C1 segment of cervical spinal cord (tissue), 14 donors: ENCODE measurements around the gene VIL1.

ENCODE experiments used
- DNase-seq, 14 donors: peaks; one replicate each; lab custom pipeline; 2025; lab: John Stamatoyannopoulos, UW

VIL1 gene

DNA sequence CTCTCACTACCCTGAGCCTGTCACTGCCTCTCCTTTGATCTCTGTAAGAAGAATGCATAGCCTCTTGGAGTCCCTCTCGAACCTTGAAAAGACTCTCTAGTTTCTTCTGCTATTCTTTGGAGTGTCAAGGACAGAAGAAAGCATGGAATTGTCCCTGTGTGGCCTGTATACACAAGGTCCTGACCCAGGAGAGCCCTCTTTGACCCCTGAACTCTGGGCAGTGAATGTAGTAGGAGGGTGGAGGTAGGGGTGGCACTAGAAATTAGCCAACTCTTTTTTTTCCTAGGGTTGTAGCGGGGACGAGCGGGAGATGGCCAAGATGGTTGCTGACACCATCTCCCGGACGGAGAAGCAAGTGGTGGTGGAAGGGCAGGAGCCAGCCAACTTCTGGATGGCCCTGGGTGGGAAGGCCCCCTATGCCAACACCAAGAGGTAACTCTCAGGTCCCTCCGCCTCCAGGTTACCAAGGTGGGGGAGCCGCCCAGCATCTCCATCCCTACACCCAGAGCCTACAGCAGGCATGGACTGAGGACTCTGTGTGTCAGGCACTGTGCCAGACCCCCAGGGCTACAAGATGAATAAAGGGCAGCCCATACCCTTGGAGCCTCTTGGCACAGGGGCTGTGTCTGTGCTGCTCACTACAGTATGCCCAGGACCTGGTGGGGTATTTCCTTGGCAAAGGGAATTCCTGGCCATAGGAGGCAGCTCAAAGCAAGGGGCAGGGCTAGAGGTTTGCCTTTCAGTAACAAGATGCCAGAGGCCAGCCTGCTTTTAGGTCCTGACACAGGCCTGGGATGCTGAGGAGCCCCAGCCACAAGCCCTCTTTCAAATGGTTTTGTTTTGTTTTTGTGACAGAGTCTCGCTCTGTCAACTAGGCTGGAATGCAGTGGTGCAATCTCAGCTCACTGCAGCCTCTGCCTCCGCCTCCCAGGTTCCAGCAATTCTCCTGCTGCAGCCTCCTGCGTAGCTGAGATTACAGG, 16.4 kb downstream of the VIL1 start:
- no peak for DNase-seq

DNA sequence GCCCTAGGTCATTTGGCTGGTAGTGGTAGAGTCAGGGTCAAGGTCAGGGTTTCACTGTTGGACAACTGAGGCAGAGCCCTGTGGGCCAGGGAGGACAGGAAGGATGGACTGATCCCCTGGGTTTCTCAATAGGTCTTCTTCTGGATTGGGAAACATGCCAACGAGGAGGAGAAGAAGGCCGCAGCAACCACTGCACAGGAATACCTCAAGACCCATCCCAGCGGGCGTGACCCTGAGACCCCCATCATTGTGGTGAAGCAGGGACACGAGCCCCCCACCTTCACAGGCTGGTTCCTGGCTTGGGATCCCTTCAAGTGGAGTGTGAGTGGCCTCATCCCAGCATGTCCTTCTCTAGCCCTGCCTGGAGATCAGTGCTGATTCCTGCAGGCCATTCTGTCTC, 18.1 kb downstream of the VIL1 start:
- DNase-seq = no peak

DNA sequence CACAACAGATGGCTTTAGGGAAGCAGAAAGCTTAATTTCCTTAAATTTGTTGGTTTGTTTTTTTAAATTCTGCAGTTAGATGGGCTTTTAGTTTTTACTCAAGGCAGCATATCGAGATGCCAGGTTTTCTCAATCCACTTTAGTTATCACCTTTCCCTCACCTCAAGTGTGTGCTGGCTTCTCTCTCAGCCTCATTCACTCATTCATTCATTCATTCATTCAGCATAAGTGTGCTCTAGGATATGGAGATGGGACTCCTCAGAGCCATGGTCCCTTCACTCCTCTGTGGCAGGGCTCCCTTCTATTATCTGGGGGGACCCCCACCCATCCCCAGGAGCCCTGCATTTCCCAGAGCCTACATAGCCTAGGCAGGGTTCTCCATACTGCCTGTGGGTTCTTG, 19.0 kb downstream of the VIL1 start:
- DNase-seq = no peak

DNA sequence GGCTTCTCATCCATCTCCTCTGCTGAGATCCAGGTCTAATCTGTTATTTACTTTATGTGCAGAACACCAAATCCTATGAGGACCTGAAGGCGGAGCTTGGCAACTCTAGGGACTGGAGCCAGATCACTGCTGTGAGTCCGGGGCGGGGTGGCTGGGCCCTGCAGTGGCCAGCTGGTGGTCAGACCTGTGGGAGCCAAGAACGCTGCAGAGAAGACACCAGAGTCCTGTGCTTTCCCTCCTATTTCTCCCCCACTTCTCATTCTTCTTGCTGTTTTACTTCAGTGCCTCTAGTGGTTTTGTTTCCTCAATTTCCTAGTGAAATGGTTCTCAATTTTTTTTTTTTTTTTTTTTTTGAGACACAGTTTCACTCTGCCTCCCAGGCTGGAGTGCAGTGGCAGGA, 19.7 kb downstream of the VIL1 start:
- DNase-seq = peak in 1 of 14 donors; percentile 64

DNA sequence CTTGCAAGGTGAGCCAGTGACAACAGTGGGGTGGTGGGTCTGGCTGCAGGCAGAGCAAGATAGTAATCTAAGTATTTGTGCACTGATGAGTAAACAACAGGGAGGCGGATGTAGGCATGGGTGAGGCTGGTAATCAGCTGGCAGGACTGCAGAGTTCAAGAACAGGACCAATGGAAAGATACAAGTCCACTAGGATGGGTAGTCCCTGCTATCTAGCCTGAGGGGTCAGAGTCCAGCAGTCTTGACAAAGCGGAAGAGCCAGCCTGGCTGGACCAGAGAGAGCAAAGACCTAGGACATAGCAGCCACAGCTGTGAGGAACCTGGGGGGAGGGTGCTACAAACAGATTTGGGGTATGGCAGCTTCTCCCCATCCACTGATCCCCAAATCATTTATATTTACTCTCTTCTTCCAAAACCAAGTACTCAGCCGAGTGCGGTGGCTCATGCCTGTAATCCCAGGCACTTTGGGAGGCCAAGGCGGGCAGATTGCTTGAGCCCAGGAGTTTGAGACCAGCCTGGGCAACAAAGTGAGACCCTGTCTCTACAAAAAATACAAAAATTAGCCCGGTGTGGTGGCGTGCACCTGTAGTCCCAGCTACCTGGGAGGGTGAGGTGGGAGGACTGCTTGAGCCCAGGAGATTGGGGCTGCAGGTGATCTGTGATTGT, 25.9 kb downstream of the VIL1 start:
- DNase-seq = no peak

DNA sequence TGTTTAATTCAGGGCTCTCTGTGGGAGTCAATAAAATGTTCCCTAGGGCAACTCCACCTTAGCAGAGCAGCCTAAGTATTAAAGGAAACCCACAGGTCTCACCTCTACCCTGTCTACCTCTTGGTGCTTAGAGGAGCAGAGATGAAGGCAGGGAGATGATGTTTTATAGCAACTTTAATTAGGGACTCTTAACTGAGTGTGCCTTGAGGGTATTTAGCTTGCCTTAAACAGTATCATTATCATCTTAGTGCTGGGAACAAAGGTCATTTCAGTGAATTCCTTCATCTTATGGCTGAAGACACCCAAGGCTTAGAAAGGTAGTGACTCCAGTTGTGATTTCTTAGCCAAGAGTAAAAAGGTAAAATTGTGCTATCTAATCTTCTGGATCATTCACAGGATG, 26.7 kb downstream of the VIL1 start:
- no peak for DNase-seq

DNA sequence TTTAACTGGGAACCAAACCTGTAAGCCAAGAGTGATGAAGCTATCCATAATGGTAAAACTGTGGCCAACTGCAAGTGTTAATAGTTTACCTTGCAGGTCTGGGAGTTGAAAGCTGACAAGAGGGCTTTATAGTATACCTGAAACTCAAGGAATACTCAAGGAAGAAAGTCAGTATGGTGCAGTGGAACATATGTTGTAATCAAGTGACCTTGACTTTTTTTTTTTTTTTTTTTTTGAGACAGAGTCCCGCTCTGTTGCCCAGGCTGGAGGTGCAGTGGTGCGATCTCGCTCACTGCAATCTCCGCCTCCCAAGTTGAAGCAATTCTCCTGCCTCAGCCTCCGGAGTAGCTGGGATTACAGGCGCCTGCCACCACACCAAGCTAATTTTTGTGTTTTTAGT, 27.6 kb downstream of the VIL1 start:
- no peak for DNase-seq

DNA sequence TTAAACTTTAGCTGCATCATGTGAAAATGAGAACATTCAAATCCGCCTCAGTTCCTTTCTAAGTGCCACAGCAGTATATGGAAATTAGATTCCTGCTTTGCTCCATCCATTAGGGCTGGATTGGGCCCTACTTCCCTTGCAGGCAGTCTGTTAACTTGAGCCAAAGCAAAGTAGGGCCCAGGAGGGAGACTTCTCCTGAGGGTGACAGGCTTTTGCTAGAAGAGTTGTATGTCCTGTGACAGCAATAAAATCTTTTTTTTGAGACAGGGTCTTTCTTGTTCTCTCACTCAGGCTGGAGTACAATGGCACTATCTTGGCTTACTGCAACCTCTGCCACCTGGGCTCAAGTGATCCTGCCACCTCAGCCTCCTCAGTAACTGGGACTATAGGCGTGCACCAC, 28.1 kb downstream of the VIL1 start:
- DNase-seq = no peak

DNA sequence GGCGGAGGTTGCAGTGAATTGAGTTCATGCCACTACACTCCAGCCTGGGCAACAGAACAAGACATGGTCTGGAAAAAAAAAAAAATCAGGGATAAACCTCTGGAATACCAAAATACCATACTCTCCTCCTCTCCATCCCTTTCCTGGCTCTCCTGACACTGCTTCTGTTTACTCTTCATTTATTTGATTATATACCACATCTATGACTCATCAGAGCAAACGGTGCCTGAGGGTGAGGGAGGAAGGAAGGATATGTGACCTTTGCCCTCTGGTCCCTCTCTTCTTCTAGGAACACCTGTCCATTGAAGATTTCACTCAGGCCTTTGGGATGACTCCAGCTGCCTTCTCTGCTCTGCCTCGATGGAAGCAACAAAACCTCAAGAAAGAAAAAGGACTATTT, 30.0 kb downstream of the VIL1 start:
- no peak for DNase-seq

DNA sequence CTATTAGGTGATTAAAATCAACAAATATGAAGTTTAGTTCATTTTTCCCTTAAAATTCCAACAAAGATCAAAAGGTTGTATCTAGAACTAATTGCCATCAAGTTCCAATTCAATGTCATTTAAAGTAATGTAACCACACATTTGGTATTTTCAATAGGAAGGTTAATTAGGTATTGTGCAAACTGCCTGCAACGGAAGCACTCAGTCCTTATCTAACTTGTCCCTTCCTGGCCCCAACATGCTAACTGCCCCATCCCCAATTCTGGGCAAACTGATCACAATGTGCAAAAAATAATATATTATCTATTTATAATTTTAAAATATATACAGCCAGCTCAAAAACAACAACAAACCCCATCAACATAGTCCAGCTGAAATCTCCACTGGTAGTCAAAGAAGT, 33.2 kb downstream of the VIL1 start:
- no peak for DNase-seq

DNA sequence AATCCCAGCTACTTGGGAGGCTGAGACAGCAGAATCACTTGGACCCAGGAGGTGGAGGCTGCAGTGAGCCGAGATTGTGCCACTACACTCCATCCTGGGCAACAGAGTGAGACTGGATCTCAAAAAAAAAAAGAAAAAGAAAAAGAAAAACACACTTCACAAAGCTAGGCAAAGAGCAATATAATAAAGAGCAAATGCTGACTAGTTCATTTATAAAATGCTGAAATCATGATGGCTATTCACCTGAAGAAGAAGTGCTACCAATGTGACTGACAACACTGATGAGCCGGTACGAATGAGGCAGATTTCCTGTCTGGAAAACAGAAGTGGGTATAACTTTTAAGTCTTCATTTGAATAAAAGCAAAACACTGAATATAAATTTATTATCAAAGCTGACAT, 37.9 kb downstream of the VIL1 start:
- DNase-seq = no peak

DNA sequence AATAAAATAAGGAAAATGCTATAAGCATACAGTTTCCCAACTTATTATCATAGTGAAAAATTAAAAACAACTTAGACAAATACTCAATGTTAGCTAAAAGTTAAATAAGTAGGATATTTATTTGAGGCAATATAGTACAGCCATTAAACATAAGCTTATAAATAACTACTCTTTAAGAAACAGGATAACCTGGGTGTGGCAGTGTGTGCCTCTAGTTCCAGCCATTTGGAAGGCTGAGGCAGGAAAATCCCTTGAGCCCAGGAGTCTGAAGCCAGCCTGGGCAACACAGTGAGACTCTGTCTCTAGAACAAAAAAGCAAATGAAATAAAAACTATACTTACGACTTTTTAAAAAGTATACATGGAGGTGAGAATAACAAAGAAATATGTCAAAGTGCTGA, 39.7 kb downstream of the VIL1 start:
- DNase-seq = no peak

DNA sequence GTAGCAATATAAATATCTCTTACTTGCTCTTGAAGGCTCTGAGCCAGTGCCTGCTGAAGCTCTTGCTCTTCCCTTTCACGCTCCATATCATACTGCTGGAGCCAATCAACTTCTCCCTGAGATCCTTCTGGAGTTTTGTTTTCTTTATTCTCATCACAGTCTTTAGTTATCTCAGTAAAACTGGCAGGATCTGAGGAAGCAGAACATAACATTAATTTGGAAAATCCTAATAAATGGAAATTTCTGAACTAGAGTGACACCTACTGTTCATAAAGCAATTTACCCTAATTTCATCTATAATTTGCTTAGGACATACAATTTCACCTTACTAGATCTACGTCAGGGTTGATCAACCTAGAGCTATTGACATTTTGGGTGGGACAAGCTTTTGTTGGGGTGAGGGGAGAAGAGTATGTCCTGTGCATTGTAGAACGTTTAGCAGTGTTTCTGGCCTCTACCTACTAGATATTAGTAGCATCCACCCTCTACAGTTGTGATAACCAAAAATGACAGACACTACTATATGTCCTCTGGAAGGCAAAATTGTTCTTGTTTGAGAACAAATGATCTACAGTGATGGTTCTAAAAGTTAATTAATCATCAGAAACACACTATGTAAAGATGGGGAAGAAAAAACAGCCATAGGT, 47.2 kb downstream of the VIL1 start:
- DNase-seq = peak in 1 of 14 donors; percentile 20

DNA sequence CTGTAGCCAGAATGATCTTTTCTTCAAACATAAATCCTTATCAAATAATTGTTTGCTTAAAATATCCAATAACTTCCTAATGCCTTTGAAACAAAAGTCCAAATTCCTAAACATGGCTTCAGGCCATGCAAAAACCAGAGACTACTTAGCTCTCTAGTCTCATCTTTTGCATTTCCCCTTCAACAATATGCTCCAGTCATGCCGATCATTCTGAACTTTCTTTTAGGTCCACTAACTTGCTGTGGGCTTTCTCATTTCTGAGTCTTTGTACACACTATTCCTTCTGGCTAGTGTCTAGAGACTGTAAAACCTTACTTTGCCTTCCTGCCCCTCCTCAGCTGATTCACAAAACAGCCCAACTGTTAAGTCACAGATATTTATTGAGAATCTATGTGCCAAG, 51.5 kb downstream of the VIL1 start:
- DNase-seq = no peak

DNA sequence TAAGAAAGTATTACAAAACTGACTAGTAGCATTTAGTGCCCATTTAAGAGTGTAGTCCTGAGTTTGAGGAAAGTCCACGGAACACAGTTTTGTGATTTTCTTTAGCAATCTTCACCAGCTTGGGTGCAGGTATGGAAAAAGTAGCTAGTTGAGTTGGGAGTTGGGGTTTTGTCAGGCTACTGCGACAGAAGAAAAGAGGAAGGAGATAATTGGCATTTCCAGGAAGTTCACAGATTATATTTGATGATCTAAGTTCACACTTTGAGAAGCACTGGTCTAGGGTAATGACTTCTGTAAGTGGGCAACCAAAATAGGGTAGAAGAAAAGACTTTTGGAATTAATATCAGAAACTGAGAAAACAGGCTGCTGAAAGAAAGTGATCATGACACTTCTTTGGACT, 52.1 kb downstream of the VIL1 start:
- DNase-seq = no peak

DNA sequence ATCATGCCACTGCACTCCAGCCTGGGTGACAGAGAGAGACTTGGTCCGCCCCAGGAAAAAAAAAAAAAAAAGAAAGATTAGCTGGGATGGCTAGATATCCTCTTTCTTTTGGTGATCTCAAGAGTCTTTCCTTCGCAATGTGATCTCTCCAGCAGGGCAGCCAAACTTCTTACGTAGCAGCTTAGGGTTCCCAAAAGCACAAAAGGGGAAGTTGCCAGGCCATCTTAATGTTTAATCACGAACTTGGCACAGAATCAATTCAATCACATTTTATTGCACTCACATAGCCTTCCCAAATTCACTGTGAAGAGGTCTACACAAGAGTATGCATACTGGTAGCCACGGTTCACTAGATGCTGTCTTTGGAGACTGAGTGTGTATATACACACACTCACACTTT, 53.1 kb downstream of the VIL1 start:
- DNase-seq = no peak

DNA sequence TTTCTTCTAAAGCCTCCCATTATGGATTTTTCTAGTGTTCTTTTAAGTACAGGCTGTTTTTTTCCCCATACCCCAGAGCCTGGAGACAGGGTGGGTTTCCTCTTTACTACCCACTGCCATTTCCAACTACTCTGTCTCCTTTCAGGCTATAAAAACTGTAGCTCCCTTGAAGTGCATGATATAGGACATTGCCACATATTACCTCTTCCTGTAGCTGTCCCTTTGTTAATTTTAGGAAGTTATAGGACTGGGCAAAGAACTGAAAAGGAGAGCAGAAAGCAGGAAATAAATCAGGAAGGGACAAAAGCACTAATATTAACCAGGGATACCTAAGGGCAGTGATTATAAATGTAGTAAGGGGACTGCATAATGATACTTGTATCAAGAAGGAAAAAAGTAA, 54.1 kb downstream of the VIL1 start:
- DNase-seq = no peak

DNA sequence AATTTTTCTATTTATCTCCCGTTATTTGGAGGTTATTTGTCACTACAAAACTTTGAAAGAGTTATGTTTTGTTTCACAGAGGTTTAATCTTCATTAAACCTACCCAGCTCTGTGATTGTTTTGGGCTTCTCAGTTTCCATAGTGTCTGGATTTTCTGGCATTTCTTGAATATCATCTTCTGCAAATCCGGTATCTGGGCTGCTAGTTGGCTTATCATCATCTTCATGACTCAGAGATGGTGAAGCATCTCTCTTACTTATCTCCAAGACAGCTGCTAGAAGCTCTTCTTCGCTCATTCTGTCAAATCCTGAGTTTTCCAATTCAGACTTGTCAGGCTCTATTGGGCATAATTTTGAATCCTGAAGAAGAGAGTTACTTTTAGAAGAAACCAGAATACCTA, 55.6 kb downstream of the VIL1 start:
- DNase-seq = no peak

DNA sequence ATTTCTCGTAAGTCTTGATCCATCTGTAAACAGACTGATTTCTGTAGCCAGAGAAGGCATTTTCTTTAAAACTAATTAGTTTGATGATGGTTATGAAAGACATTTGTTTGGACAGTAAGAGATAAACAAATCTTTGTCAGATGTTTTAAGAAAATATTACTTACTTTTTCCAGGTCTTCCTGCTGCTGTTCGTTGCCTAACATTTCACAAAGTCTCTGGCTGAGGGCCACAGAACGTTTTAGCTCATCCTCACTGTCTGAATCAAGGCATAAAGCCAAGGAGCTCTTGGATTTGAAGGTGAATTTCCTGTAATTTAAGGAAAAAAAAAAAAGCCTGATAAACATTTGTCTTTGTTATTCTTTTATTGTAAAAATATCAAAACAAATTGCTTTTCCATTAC, 57.8 kb downstream of the VIL1 start:
- DNase-seq = no peak

DNA sequence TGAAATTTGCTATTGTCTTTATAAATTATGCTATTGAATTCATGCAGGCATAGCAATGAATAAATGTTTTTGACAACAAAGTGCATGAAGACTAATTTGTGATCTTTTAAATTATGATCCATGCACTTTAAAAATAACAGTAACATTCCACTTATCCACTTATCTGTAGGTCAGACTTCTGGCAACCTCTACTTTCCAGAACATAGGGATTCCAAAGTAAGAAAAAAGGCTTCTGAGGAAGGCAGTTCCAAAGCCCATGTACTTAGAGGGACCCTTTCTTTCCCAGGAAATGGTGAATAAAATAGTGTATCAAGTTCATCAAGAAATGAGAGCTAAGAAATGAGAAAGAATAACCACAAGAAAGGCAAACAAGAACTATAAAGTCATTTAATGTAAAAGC, 58.3 kb downstream of the VIL1 start:
- no peak for DNase-seq

DNA sequence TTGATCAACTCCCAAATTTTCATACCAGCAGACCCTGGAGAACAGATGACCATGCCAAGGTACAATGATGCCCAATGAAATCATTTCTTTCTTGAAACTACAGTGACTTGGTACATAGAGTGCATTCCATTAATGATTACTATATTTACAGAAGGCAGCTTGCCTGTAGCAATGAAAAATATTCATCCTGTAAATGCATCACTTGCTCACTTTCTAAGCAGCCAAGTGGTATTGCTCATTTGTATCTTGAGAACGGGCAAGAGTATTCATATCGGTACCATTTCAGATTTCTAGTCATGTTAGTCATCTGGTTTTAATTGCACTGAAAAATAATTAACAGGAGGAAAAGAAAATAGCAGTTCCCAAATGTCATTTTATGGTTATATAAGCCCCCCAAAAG, 59.6 kb downstream of the VIL1 start:
- DNase-seq = no peak

DNA sequence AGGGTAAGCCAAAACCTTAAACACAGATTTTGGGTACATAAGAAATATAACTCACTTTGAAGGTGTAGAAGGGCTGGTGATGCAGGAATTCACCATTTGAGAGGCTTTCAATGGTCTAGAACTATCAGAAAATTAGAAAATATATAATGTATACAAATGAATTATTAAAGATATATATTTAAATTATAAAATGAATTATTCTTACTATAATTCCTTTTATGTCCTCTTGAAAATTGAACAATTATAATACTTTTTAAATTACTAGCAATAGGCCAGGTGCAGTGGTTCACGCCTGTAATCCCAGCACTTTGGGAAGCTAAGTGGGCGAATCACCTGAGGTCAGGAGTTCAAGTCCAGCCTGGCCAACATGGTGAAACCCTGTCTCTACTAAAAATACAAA, 60.7 kb downstream of the VIL1 start:
- DNase-seq = no peak

DNA sequence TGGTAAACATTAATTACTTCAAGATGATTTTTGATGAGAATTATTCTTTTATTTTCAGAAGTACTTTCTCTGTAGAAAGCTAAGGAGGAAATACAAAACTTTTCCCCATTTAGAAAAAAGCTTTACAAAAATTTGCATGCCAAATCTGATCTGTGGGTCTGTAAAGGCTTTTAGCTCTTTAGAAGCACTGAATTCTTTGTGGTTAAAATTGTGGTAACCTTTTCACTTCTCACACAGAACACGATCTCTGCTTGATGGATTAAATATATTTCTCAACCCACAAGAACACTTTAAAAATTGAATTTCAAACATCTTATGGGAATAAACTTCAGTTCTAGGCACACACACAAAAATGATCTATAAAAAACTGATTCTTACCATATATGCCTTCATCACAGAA, 63.7 kb downstream of the VIL1 start:
- no peak for DNase-seq
